ENCODE measurements around the gene PEDS1. TPM values are rescaled to one million over a fixed set of nuclear protein-coding genes. Genes with fewer than 3 reads are reported as not detected.

The PEDS1 gene
- total and polyA plus RNA-seq, 2 of the 13 experiments (the other 11 are each of a cell fraction or from before 2014, with no cell fraction given) = 30.5 to 93.9 TPM

GRCh38 chr20:50186151-50186885 lies 32.8 kb upstream of the PEDS1 start (continued):
- TF ChIP-seq ZNF274 (CRISPR knock-in tag; IDR thresholded peaks at IDR 0.05) (peak; percentile 53; the same call in 1 of the 2 replicates), SAFB2 (CRISPR knock-in tag; IDR thresholded peaks at IDR 0.05; ENCODE audit: borderline replicate concordance, low read depth) (peak; percentile 59; the same call in 1 of the 2 replicates), KAT7 (CRISPR knock-in tag; IDR thresholded peaks at IDR 0.05; ENCODE audit: borderline replicate concordance) (no peak; the same call in 1 of the 2 replicates), ZFP36 (IDR thresholded peaks at IDR 0.05; ENCODE audit: borderline replicate concordance, low read depth, low read length, partially characterized antibody) (no peak), CEBPZ (IDR thresholded peaks at IDR 0.05; ENCODE audit: low read length) (no peak), PRMT3 (CRISPR knock-in tag; IDR thresholded peaks at IDR 0.05; ENCODE audit: borderline replicate concordance, low read depth) (no peak), RBFOX2 (IDR thresholded peaks at IDR 0.05; ENCODE audit: low read depth, low read length) (no peak; the same call in 1 of the 2 replicates), ZNF367 (CRISPR knock-in tag; IDR thresholded peaks at IDR 0.05; ENCODE audit: borderline replicate concordance) (no peak), ZNF547 (CRISPR knock-in tag; IDR thresholded peaks at IDR 0.05) (no peak), FOXK1 (CRISPR knock-in tag; IDR thresholded peaks at IDR 0.05; ENCODE audit: borderline replicate concordance, low read depth) (no peak), BHLHE40 (IDR thresholded peaks at IDR 0.05; ENCODE audit: low read length) (peak; percentile 32; the same call in 1 of the 2 replicates), MAF1 (CRISPR knock-in tag; IDR thresholded peaks at IDR 0.05; ENCODE audit: borderline replicate concordance) (peak; percentile 60; the same call in 1 of the 2 replicates), REPIN1 (CRISPR knock-in tag; IDR thresholded peaks at IDR 0.05; ENCODE audit: borderline replicate concordance, low read depth) (peak; percentile 40; the same call in 1 of the 2 replicates), PBX3 (CRISPR knock-in tag; IDR thresholded peaks at IDR 0.05; ENCODE audit: borderline replicate concordance) (peak; percentile 34; the same call in 1 of the 2 replicates), RFX5 (IDR thresholded peaks at IDR 0.05; ENCODE audit: low read depth, low read length) (no peak), ZNF136 (CRISPR knock-in tag; IDR thresholded peaks at IDR 0.05; ENCODE audit: low read depth) (no peak), ZNF703 (CRISPR knock-in tag; IDR thresholded peaks at IDR 0.05; ENCODE audit: borderline replicate concordance) (no peak), SALL2 (CRISPR knock-in tag; IDR thresholded peaks at IDR 0.05) (peak; percentile 79; the same call in 1 of the 2 replicates), PCBP2 (optimal IDR thresholded peaks at IDR 0.05; ENCODE audit: low read depth, low read length, poor library complexity, severe bottlenecking) (peak; percentile 36), HDAC2 (CRISPR knock-in tag; IDR thresholded peaks at IDR 0.05) (peak; percentile 48; the same call in 1 of the 2 replicates), ZNF12 (CRISPR knock-in tag; IDR thresholded peaks at IDR 0.05) (no peak), TBP (CRISPR knock-in tag; IDR thresholded peaks at IDR 0.05) (0 out of 2 replicates have a peak, but pooled peaks have one; percentile 35), PRDM4 (CRISPR knock-in tag; IDR thresholded peaks at IDR 0.05; ENCODE audit: borderline replicate concordance) (no peak)

All from HepG2 (cell line).